Loucy (cell line): ENCODE results near the gene ENTREP1.

Experiments
- EZH2phosphoT487 ChIP-seq: fragments of 200-600 bp; IDR thresholded peaks from 2 replicates; pipeline ENCODE4 v1.6.1; 2018; ENCODE audit warnings: antibody characterized with exemption, mild to moderate bottlenecking, moderate library complexity, borderline replicate concordance
- TF ChIP-seq, protein P1 (sequence below): fragments of 200-600 bp; sonication (generic); conservative IDR thresholded peaks from 2 replicates; pipeline ENCODE4 v1.5.1; 2014; ENCODE audit warnings: mild to moderate bottlenecking, antibody characterized with exemption, low read length

- TF ChIP-seq EZH2phosphoT487, result no peak
- TF ChIP-seq, protein P1, sequence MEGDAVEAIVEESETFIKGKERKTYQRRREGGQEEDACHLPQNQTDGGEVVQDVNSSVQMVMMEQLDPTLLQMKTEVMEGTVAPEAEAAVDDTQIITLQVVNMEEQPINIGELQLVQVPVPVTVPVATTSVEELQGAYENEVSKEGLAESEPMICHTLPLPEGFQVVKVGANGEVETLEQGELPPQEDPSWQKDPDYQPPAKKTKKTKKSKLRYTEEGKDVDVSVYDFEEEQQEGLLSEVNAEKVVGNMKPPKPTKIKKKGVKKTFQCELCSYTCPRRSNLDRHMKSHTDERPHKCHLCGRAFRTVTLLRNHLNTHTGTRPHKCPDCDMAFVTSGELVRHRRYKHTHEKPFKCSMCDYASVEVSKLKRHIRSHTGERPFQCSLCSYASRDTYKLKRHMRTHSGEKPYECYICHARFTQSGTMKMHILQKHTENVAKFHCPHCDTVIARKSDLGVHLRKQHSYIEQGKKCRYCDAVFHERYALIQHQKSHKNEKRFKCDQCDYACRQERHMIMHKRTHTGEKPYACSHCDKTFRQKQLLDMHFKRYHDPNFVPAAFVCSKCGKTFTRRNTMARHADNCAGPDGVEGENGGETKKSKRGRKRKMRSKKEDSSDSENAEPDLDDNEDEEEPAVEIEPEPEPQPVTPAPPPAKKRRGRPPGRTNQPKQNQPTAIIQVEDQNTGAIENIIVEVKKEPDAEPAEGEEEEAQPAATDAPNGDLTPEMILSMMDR, result no peak
Measured at GRCh38 chr9:69380301-69380700, 55.3 kb downstream of the ENTREP1 start.
